OCI-LY1 (cell line): ENCODE results near the gene SDR39U1.

Experiments used
- EZH2 ChIP-seq: fragments of 200-600 bp; sonication (generic), shearing (Covaris generic); IDR thresholded peaks from 2 replicates; pipeline ENCODE4 v1.8.0; 2017; ENCODE audit warnings: borderline replicate concordance, mixed run types, mild to moderate bottlenecking, antibody characterized with exemption, low read length, moderate library complexity, mixed read lengths
- TF ChIP-seq, protein P1 (sequence below): fragments of 200-600 bp; sonication (generic), shearing (Covaris generic); IDR thresholded peaks from 2 replicates; pipeline ENCODE4 v1.5.1; 2017; ENCODE audit warnings: mild to moderate bottlenecking, antibody characterized with exemption, low read length, moderate library complexity, mixed read lengths

DNA sequence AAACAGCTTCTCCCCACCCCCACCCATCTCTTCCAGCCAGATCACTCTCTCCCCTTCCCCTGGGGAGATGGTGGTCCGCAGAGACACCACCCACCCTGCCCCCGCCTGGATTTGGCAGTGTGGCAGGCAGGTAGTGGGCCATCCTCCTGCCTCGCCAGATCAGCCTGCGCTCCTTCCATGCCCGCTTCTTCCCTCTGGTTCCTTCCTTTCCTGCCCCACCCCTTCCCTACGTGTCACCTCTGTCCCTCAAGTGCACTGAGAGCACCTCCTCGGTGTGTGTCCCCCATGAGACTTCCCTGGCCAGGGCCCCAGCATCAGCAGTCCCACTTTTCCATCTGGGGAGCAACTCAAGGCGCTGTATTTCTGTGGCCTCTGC lies 43.1 kb downstream of the SDR39U1 start:
- TF ChIP-seq, protein P1, sequence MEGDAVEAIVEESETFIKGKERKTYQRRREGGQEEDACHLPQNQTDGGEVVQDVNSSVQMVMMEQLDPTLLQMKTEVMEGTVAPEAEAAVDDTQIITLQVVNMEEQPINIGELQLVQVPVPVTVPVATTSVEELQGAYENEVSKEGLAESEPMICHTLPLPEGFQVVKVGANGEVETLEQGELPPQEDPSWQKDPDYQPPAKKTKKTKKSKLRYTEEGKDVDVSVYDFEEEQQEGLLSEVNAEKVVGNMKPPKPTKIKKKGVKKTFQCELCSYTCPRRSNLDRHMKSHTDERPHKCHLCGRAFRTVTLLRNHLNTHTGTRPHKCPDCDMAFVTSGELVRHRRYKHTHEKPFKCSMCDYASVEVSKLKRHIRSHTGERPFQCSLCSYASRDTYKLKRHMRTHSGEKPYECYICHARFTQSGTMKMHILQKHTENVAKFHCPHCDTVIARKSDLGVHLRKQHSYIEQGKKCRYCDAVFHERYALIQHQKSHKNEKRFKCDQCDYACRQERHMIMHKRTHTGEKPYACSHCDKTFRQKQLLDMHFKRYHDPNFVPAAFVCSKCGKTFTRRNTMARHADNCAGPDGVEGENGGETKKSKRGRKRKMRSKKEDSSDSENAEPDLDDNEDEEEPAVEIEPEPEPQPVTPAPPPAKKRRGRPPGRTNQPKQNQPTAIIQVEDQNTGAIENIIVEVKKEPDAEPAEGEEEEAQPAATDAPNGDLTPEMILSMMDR, result no peak
- TF ChIP-seq EZH2, result no peak
